Measurements from ENCODE around the gene SPTB. TPM values are rescaled to one million over a fixed set of nuclear protein-coding genes. Genes with fewer than 3 reads are reported as not detected.
A peak's percentile ranks its signal among the peaks of the same experiment; 100 is the strongest.

The SPTB gene
- total and polyA plus RNA-seq, 7 donors: 0.49 to 2.9 (median 1.3) TPM; not detected in 1

DNA sequence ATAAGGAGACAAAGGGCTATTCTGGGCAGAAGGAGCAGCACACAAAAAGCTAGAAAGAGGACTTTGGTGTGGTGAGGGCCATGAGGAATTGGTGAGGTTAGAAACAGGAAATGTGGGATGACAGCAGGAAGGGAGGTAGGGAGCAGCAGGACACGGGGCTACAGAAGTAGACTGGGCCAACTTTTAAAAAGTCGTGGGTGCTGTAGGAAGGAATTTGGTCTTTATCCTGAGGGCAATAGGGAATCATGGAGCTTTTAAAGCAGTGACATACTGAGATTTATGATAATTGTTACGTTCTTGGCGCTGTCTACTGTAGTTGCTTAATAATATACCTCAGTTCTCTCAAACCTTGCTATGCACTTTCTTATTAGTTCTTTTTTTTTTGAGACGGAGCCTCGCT lies 26.3 kb upstream of the SPTB start:
- Histone ChIP-seq H3K27me3 (no peaks in the 10 kb centered on the region), H3K4me1 (no peaks in the 10 kb centered on the region), H3K27ac (no peak overlapping the region), H3K9me3 (no peaks in the 10 kb centered on the region), H3K36me3 (no peaks in the 10 kb centered on the region), H3K4me3 (no peak overlapping the region)
- intact Hi-C loops (cut with DNase I): no loop called here
- no peak for DNase-seq
- TF ChIP-seq POLR2A (IDR thresholded peaks at IDR 0.05) (no peak), EP300 (IDR thresholded peaks at IDR 0.05) (no peak), POLR2AphosphoS5 (IDR thresholded peaks at IDR 0.05) (no peak)
- TF ChIP-seq, protein P1, sequence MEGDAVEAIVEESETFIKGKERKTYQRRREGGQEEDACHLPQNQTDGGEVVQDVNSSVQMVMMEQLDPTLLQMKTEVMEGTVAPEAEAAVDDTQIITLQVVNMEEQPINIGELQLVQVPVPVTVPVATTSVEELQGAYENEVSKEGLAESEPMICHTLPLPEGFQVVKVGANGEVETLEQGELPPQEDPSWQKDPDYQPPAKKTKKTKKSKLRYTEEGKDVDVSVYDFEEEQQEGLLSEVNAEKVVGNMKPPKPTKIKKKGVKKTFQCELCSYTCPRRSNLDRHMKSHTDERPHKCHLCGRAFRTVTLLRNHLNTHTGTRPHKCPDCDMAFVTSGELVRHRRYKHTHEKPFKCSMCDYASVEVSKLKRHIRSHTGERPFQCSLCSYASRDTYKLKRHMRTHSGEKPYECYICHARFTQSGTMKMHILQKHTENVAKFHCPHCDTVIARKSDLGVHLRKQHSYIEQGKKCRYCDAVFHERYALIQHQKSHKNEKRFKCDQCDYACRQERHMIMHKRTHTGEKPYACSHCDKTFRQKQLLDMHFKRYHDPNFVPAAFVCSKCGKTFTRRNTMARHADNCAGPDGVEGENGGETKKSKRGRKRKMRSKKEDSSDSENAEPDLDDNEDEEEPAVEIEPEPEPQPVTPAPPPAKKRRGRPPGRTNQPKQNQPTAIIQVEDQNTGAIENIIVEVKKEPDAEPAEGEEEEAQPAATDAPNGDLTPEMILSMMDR (IDR thresholded peaks at IDR 0.05): no peak
- WGBS, 2 donors: 69 to 79% methylated on average over 6 of the region's 6 CpGs

DNA sequence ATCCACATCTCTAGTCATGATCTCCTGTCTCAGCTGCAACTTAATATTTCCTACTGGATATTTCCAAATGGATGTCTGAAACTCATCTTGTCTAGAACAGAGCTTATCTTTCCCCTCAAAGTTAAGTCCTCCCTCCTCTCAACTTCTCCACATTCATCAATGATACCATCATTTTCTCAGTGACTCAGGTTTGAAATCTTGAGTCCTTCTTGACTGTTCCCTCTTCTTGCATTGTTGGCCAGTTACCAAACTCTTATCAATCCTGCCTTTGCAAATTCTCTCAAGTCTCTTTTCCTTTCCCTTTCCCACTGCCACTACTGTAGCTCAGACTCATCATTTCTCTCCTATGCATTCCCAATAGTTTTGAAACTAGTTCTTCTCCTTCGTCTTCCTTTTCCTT lies 20.3 kb upstream of the SPTB start:
- Histone ChIP-seq H3K4me3 (no peak overlapping the region), H3K36me3 (no peaks in the 10 kb centered on the region), H3K27ac (no peak overlapping the region), H3K4me1 (no peaks in the 10 kb centered on the region), H3K9me3 (no peaks in the 10 kb centered on the region), H3K27me3 (no peaks in the 10 kb centered on the region)
- WGBS, 2 donors: 65 to 82% methylated on average over 1 of the region's 1 CpG
- intact Hi-C loops (cut with DNase I): no loop called here
- no peak for TF ChIP-seq EP300 (IDR thresholded peaks at IDR 0.05)
- TF ChIP-seq POLR2A (IDR thresholded peaks at IDR 0.05): no peak
- no peak for TF ChIP-seq POLR2AphosphoS5 (IDR thresholded peaks at IDR 0.05)
- TF ChIP-seq, protein P1 (IDR thresholded peaks at IDR 0.05): no peak
- DNase-seq: no peak

DNA sequence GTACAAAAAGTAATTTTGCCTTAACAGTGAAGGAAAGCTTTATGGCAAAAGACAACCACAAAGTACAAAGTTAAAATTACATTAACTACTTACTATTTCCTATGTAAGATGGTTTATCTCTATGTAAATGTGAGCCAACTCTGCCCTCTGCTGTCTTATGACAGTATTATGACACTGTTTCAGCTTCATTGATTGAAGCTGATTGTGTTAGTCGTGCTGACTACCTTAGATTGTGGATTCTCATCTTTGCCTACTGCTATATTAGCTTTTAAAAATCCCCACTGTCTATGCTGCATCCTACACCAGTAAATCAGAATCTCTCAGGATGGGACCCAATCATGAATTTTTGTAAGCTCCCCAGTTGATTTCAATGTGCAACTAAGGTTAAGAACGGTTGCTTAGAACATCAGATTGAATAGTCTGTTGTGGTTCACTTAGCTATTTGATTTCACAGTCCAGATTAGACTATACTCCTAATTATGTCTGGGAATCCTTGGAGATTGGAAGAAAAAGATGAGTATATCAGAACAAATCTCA lies 12.2 kb upstream of the SPTB start:
- TF ChIP-seq POLR2A (IDR thresholded peaks at IDR 0.05): no peak
- TF ChIP-seq EP300 (IDR thresholded peaks at IDR 0.05): no peak
- TF ChIP-seq, protein P1 (IDR thresholded peaks at IDR 0.05): peak in 2 of 4 experiments; percentile 13 to 26
- no peak overlapping the region for H3K27ac ChIP-seq
- no peaks in the 10 kb centered on the region for H3K9me3 ChIP-seq
- WGBS, 2 donors: 49% methylated on average over 2 of the region's 2 CpGs
- H3K4me3 ChIP-seq: no peak overlapping the region
- intact Hi-C loops (cut with DNase I): loop anchor here (5.0 kb wide), 1 partner anchor 70 kb away; no protein-coding TSS in a partner anchor
- DNase-seq: no peak
- H3K27me3 ChIP-seq: peaks cover 0 to 6% (median 0%) of the 10 kb centered on the region in 3 donors
- no peaks in the 10 kb centered on the region for H3K4me1 ChIP-seq
- no peaks in the 10 kb centered on the region for H3K36me3 ChIP-seq

DNA sequence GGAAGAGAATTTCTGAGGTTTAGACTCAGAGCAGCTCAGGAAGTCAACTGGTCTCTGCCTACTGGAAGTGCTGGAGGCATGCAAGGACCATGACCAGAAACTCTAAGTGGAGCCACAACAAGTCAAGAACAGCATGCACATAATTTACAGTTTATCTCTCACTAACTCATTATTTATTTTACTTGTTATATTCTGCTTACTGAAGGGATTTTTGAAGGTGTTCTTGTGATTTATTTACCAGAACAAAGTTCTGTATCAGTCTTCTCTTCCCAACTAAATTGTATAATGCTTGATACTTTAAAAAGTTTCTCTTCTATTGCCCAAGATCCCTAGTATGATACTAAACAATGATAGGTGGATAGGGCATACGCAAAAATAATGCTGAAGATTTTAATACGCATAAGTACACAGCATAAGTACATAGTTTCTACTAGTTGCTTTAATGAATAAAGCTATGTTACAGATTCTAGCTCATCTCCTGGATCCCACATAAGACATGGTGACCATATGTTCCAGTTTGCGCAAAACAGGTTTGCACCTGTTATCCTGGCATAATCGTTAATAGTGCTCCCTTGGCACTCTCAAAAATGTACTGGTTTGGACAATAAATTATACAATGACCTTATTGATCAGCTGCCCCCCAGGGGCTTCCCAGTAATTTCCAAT lies 11.6 kb upstream of the SPTB start:
- TF ChIP-seq POLR2A (IDR thresholded peaks at IDR 0.05) (no peak), EP300 (IDR thresholded peaks at IDR 0.05) (no peak), POLR2AphosphoS5 (IDR thresholded peaks at IDR 0.05) (no peak)
- TF ChIP-seq, protein P1 (IDR thresholded peaks at IDR 0.05): no peak
- intact Hi-C loops (cut with DNase I): loop anchor here (5.0 kb wide), 1 partner anchor 69 kb away; no protein-coding TSS in a partner anchor
- WGBS, 2 donors: 78 to 92% methylated on average over 4 of the region's 4 CpGs

More for the DNA sequence above, 11.6 kb upstream of the SPTB start:
- no peak for DNase-seq
- Histone ChIP-seq H3K4me3 (no peak overlapping the region), H3K36me3 (no peaks in the 10 kb centered on the region), H3K27ac (no peak overlapping the region), H3K4me1 (no peaks in the 10 kb centered on the region), H3K27me3 (peaks cover 0 to 6% (median 0%) of the 10 kb centered on the region in 3 donors), H3K9me3 (no peaks in the 10 kb centered on the region)

All from sigmoid colon (tissue), 7 donors.